Measurements from ENCODE around the gene CSNK1G2.

GRCh38 chr19:1998712-1999708 lies 58.0 kb downstream of the CSNK1G2 start:
- TF ChIP-seq POLR2AphosphoS5 (IDR thresholded peaks at IDR 0.05) (no peak), CTCF (IDR thresholded peaks at IDR 0.05) (no peak)
